GM12878 (cell line): ENCODE data around the gene TCF7L1. TPM values are rescaled to one million over a fixed set of nuclear protein-coding genes. Genes with fewer than 3 reads are reported as not detected.

ENCODE experiments used
- ATAC-seq: fragments of 200-7000 bp; cut with Tn5 transposase; 3 replicates; pipeline ENCODE4 v1.9.1; 2020; ENCODE audit warnings: mild to moderate bottlenecking, moderate library complexity
- BruUV-seq: library from RNA; stranded (reverse); fragments of 400-500 nt; replicated peaks from 2 replicates; lab custom pipeline; 2021; lab: Mats Ljungman, UMichigan
- CTCF ChIA-PET: fragments of 300-600 bp; sonication (Branson Sonifier 250); formaldehyde crosslinking; extraction: SDS; loops from one replicate; lab custom pipeline; 2021; ENCODE audit warnings: inconsistent platforms; lab: Yijun Ruan, JAX
- POLR2A ChIA-PET: fragments of 350-600 bp; formaldehyde crosslinking; extraction: SDS; loops from one replicate; lab custom pipeline; 2021; ENCODE audit warnings: inconsistent platforms; lab: Charles Lee
- RAD21 ChIA-PET: fragments of 300-600 bp; sonication (Branson Sonifier 250); formaldehyde crosslinking; loops from one replicate; lab custom pipeline; 2023; ENCODE audit warnings: antibody characterized with exemption; ENCODE audit not compliant: unreplicated experiment; lab: Charles Lee
- SMC1A ChIA-PET: fragments of 300-600 bp; sonication (Branson Sonifier 250); formaldehyde crosslinking; loops from one replicate; lab custom pipeline; 2023; ENCODE audit not compliant: unreplicated experiment, uncharacterized antibody; lab: Charles Lee
- DNase-seq: peaks from one replicate; pipeline ENCODE4 v3.0.0-alpha.2; 2011; ENCODE audit warnings: low read depth, low spot score
- FAIRE-seq: peaks from 3 replicates; lab custom pipeline; 2011; peaks lifted over from hg19 to GRCh38; lab: Jason Lieb, UNC
- H2AFZ ChIP-seq: 2 replicates; pipeline ENCODE4 v1.6.0; 2011; ENCODE audit warnings: low read depth, low read length, control low read depth; ENCODE audit not compliant: control insufficient read depth
- H3K27ac ChIP-seq: 2 replicates; pipeline ENCODE4 v1.5.1; 2011; ENCODE audit warnings: control low read depth; ENCODE audit not compliant: control insufficient read depth, insufficient read depth
- H3K27me3 ChIP-seq, 2 experiments: replicated peaks in 1 of 2; 2 replicates each; pipeline versions ENCODE4 v1.6.0 to v1.6.1; 2011; ENCODE audit warnings: low read length in 1 of 2; ENCODE audit not compliant: control insufficient read depth in 2 of 2, insufficient read depth in 2 of 2
- H3K36me3 ChIP-seq, 2 experiments: 2 replicates each; pipeline ENCODE4 v1.5.1; 2011; ENCODE audit warnings: low read length in 1 of 2; ENCODE audit not compliant: control insufficient read depth in 2 of 2, insufficient read depth in 2 of 2
- H3K4me1 ChIP-seq: 2 replicates; pipeline ENCODE4 v1.6.1; 2011; ENCODE audit warnings: mild to moderate bottlenecking, low read length, moderate library complexity, mixed read lengths; ENCODE audit not compliant: control insufficient read depth, insufficient read depth
- H3K4me2 ChIP-seq: 2 replicates; pipeline ENCODE4 v1.6.0; 2011; ENCODE audit warnings: control low read depth; ENCODE audit not compliant: control insufficient read depth, insufficient read depth
- H3K4me3 ChIP-seq: fragments of 200-600 bp; sonication (generic); 2 replicates; pipeline ENCODE4 v1.5.1; 2016
- H3K79me2 ChIP-seq: 2 replicates; pipeline ENCODE4 v1.6.0; 2011; ENCODE audit warnings: low read length; ENCODE audit not compliant: control insufficient read depth, insufficient read depth
- H3K9ac ChIP-seq: 2 replicates; pipeline ENCODE4 v1.8.0; 2011; ENCODE audit warnings: low read length, control low read depth, mixed read lengths; ENCODE audit not compliant: control insufficient read depth, insufficient read depth
- H3K9me3 ChIP-seq: replicated peaks from 3 replicates; pipeline ENCODE4 v1.5.1; 2011; ENCODE audit warnings: mild to moderate bottlenecking, low read length; ENCODE audit not compliant: control insufficient read depth, insufficient read depth
- H4K20me1 ChIP-seq: 2 replicates; pipeline ENCODE4 v1.6.0; 2011; ENCODE audit not compliant: control insufficient read depth, insufficient read depth
- FOS ChIP-seq: IDR thresholded peaks from 3 replicates; pipeline ENCODE4 v1.6.1; 2011; ENCODE audit warnings: borderline replicate concordance; ENCODE audit not compliant: insufficient read length; ENCODE audit errors: extremely low read depth
- NFXL1 ChIP-seq: fragments of 450-650 bp; IDR thresholded peaks from 2 replicates; pipeline ENCODE4 v1.6.1; 2017; ENCODE audit warnings: antibody characterized with exemption, mild to moderate bottlenecking, borderline replicate concordance
- PAX8 ChIP-seq: fragments of 450-650 bp; IDR thresholded peaks from 2 replicates; pipeline ENCODE4 v1.6.1; 2017; ENCODE audit warnings: mild to moderate bottlenecking, moderate library complexity
- POLR2AphosphoS5 ChIP-seq: IDR thresholded peaks from 2 replicates; pipeline ENCODE4 v1.6.1; 2011; ENCODE audit warnings: mild to moderate bottlenecking, low read length, inconsistent platforms
- POU2F2 ChIP-seq: IDR thresholded peaks from 3 replicates; pipeline ENCODE4 v1.6.1; 2011; ENCODE audit warnings: low read depth, mild to moderate bottlenecking, low read length, borderline replicate concordance
- YY1 ChIP-seq: IDR thresholded peaks from 2 replicates; pipeline ENCODE4 v1.6.1; 2011; ENCODE audit warnings: low read depth, mild to moderate bottlenecking, low read length
- ZNF274 ChIP-seq: IDR thresholded peaks from one replicate; pipeline ENCODE4 v1.8.0; 2011; ENCODE audit not compliant: insufficient read length, insufficient read depth
- WGBS: methylation state at CpG from one replicate; pipeline ENCODE4 v1.1.6; 2016; ENCODE audit warnings: low lambda C conversion rate; ENCODE audit not compliant: insufficient replicate concordance, insufficient coverage; ENCODE audit errors: missing lambda C conversion rate; 5-methylcytosine and 5-hydroxymethylcytosine counted together
- in situ Hi-C: fragments of 300-500 bp; cut with MboI; formaldehyde crosslinking; loops from 9 replicates; pipeline ENCODE4 v1.14.3; 2018; ENCODE audit warnings: mixed read lengths
- intact Hi-C: fragments of 100-400 bp; cut with micrococcal nuclease; formaldehyde crosslinking; loops from one replicate; pipeline ENCODE4 v1.14.2; 2022; ENCODE audit not compliant: unreplicated experiment
- polyA plus RNA-seq, 11 experiments: library from polyadenylated mRNA; depleted of rRNA in 4 of 11; unstranded in 6 of 11; stranded (reverse) in 5 of 11; fragments of >200 nt; fragmentation: Nextera tagmentation in 4 of 11; fragmentation: Illumina TruSeq in 1 of 11; extraction: Ambion mirVana in 4 of 11; extraction: Trizol in 1 of 11; gene quantifications; 1 replicate in 1 of 11; 2 replicates in 10 of 11; pipeline versions ENCODE4 v1.2.1 to v1.2.3, GENCODE V29; 2011 to 2016; ENCODE audit warnings: inconsistent platforms in 2 of 11, missing spikeins in 2 of 11, low read depth in 1 of 11
- total RNA-seq, 4 experiments: library from RNA; depleted of rRNA in 3 of 4; stranded (reverse); fragments of >200 nt in 3 of 4; fragmentation: Illumina TruSeq in 1 of 4; extraction: Trizol in 1 of 4; gene quantifications; 2 replicates each; pipeline versions ENCODE4 v1.2.1 to v1.2.3, GENCODE V29; 2013 to 2021
- TF ChIP-seq, protein P1 (sequence below): fragments of 450-650 bp; IDR thresholded peaks from 2 replicates; pipeline ENCODE4 v1.6.1; 2017; ENCODE audit warnings: antibody characterized with exemption, mild to moderate bottlenecking, moderate library complexity

Gene TCF7L1
- total and polyA plus RNA-seq, 10 of the 15 experiments (the other 5 are each of a cell fraction or from before 2014, with no cell fraction given): 0.03 to 0.11 (median 0.10) TPM; not detected in 7

DNA sequence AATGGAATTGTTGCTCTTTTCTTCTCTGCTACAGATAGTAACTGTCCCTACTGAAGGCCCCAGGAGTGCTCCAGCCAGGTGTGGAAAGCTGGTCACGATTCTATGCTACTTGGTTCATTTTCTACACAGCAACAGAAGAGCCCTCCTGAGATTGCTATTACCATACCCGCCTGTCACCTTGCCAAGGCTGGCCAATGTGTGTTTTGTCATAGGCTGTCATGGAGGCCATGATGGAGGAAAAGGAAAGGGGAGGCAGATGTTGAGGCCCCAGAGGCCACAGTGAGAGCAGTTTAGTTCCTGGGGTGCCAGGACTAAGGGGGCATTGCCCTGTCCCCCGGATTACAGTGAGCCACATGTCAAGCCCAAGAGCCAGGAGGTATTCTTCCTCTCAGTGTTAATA, 222.3 kb downstream of the TCF7L1 start:
- 0 out of 2 replicates have a peak, but pooled peaks have one; percentile 13 for TF ChIP-seq YY1
- no peak for TF ChIP-seq ZNF274
- POLR2A ChIA-PET: interaction anchor here (1.2 to 3.0 kb wide), 8 partner anchors 9 to 222 kb away, joined by 4 to 20 read pairs (median 6); partner anchors contain the start of genes MAT2A, SH2D6, TGOLN2 and VAMP8
- DNase-seq: no peak
- Histone ChIP-seq H3K27me3 (no peaks in the 10 kb centered on the region), H3K79me2 (peaks cover 25% of the 10 kb centered on the region), H3K4me1 (peaks cover 4% of the 10 kb centered on the region), H3K4me3 (peak overlapping the region; percentile 87), H3K9ac (peak overlapping the region; percentile 94), H3K4me2 (peak overlapping the region; percentile 17), H2AFZ (no peak overlapping the region), H3K27ac (0 out of 2 replicates have a peak overlapping the region, but pooled peaks have one; percentile 71), H3K36me3 (peaks cover 0 to 5% of the 10 kb centered on the region in 2 experiments; a peak in 2 of 4 replicates), H4K20me1 (no peaks in the 10 kb centered on the region), H3K9me3 (no peaks in the 10 kb centered on the region)
- in situ Hi-C loops: no loop called here
- CTCF ChIA-PET: interaction anchor here (0.7 to 1.5 kb wide), 3 partner anchors 11 to 185 kb away, joined by 3 to 8 read pairs (median 8); no protein-coding TSS in a partner anchor
- peak; percentile 2; the same call in 2 of the 3 replicates for ATAC-seq
- RAD21 ChIA-PET: interaction anchor here (1.3 to 1.8 kb wide), 2 partner anchors 38 to 64 kb away, joined by 4 to 9 read pairs; partner anchors contain the start of gene SH2D6
- BruUV-seq: no TSS peak
- WGBS: 67% methylated on average over 3 of the region's 3 CpGs
- no peak for FAIRE-seq
- intact Hi-C loops: loop anchor here (2.0 kb wide), 1 partner anchor 183 kb away; the partner anchor contains the start of gene MAT2A
- SMC1A ChIA-PET: interaction anchor here (0.7 to 1.6 kb wide), 4 partner anchors 10 to 66 kb away, joined by 3 to 8 read pairs (median 3); no protein-coding TSS in a partner anchor

DNA sequence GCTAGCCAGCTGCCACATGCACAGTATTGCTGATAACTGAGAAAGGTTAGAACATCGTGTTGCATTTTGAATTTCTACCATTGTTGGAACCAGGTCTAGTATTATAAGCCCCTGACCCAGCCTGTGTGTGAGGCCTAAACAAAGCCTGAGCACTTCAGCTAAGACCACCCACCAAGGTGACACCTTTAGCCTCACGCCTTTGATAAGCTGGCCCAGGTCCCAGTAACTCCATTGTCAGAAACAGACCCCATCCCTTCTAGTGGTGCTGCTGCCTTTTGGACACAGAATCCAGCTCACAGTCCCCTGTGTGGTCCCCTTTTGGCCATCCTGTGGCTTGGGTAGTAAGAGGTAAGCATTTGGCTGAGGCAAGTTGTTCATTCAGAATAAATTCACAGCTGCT, 223.0 kb downstream of the TCF7L1 start:
- FAIRE-seq (no peak), DNase-seq (no peak), ATAC-seq (no peak)
- in situ Hi-C loops (no loop called here), intact Hi-C loops (no loop called here)
- Histone ChIP-seq H3K9ac (no peak overlapping the region), H3K27me3 (no peaks in the 10 kb centered on the region), H3K79me2 (peaks cover 25% of the 10 kb centered on the region), H2AFZ (no peak overlapping the region), H3K9me3 (no peaks in the 10 kb centered on the region), H3K4me1 (peaks cover 4% of the 10 kb centered on the region), H4K20me1 (no peaks in the 10 kb centered on the region), H3K4me2 (no peak overlapping the region; the same call in 1 of the 2 replicates), H3K27ac (no peak overlapping the region), H3K36me3 (no peaks in the 10 kb centered on the region; a peak in 1 of 4 replicates), H3K4me3 (no peak overlapping the region)
- RAD21 ChIA-PET: no interaction called here
- SMC1A ChIA-PET: interaction anchor here (1.0 to 1.4 kb wide), 3 partner anchors 33 to 245 kb away, joined by 3 read pairs; no protein-coding TSS in a partner anchor
- CTCF ChIA-PET: interaction anchor here (0.6 to 0.8 kb wide), 2 partner anchors 10 to 27 kb away, joined by 3 to 4 read pairs; no protein-coding TSS in a partner anchor
- 98% methylated on average over 2 of the region's 2 CpGs for WGBS
- POLR2A ChIA-PET: interaction anchor here (3.0 kb wide), 1 partner anchor 182 kb away, joined by 9 read pairs; the partner anchor contains the start of gene MAT2A
- no TSS peak for BruUV-seq
- TF ChIP-seq NFXL1: no peak
- TF ChIP-seq POU2F2: no peak
- no peak for TF ChIP-seq POLR2AphosphoS5
- TF ChIP-seq PAX8: no peak
- TF ChIP-seq, protein P1, sequence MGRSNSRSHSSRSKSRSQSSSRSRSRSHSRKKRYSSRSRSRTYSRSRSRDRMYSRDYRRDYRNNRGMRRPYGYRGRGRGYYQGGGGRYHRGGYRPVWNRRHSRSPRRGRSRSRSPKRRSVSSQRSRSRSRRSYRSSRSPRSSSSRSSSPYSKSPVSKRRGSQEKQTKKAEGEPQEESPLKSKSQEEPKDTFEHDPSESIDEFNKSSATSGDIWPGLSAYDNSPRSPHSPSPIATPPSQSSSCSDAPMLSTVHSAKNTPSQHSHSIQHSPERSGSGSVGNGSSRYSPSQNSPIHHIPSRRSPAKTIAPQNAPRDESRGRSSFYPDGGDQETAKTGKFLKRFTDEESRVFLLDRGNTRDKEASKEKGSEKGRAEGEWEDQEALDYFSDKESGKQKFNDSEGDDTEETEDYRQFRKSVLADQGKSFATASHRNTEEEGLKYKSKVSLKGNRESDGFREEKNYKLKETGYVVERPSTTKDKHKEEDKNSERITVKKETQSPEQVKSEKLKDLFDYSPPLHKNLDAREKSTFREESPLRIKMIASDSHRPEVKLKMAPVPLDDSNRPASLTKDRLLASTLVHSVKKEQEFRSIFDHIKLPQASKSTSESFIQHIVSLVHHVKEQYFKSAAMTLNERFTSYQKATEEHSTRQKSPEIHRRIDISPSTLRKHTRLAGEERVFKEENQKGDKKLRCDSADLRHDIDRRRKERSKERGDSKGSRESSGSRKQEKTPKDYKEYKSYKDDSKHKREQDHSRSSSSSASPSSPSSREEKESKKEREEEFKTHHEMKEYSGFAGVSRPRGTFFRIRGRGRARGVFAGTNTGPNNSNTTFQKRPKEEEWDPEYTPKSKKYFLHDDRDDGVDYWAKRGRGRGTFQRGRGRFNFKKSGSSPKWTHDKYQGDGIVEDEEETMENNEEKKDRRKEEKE: no peak
- no peak for TF ChIP-seq FOS
